ENCODE data around the gene PKMYT1. TPM values are rescaled to one million over a fixed set of nuclear protein-coding genes. Genes with fewer than 3 reads are reported as not detected.

The PKMYT1 gene
- total RNA-seq, 6 experiments from 2014 or later: 0.68 to 6.5 (median 1.7) TPM

GRCh38 chr16:3027983-3028715 lies 47.9 kb upstream of the PKMYT1 start:
- intact Hi-C loops (cut with DNase I): loop anchor here in 1 of 2 donors (2.0 kb wide), 1 partner anchor 25 kb away; no protein-coding TSS in a partner anchor
- WGBS (ENCODE audit: insufficient coverage, low coverage, low lambda C conversion rate, missing lambda C conversion rate): 5% methylated on average over 20 of the region's 58 CpGs
- peaks cover 0 to 19% (median 5%) of the 10 kb centered on the region in 4 donors for H3K4me1 ChIP-seq
- H3K4me3 ChIP-seq: peak overlapping the region in 1 of 3 donors; percentile 29
- DNase-seq: peak; percentile 91 to 92 (median 91)
- peaks cover 0 to 6% (median 0%) of the 10 kb centered on the region in 4 donors for H3K36me3 ChIP-seq
- TF ChIP-seq POLR2A (IDR thresholded peaks at IDR 0.05): peak; percentile 20
- TF ChIP-seq, protein P1, sequence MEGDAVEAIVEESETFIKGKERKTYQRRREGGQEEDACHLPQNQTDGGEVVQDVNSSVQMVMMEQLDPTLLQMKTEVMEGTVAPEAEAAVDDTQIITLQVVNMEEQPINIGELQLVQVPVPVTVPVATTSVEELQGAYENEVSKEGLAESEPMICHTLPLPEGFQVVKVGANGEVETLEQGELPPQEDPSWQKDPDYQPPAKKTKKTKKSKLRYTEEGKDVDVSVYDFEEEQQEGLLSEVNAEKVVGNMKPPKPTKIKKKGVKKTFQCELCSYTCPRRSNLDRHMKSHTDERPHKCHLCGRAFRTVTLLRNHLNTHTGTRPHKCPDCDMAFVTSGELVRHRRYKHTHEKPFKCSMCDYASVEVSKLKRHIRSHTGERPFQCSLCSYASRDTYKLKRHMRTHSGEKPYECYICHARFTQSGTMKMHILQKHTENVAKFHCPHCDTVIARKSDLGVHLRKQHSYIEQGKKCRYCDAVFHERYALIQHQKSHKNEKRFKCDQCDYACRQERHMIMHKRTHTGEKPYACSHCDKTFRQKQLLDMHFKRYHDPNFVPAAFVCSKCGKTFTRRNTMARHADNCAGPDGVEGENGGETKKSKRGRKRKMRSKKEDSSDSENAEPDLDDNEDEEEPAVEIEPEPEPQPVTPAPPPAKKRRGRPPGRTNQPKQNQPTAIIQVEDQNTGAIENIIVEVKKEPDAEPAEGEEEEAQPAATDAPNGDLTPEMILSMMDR (IDR thresholded peaks at IDR 0.05): peak; percentile 73 to 86 (median 84)
- H3K27ac ChIP-seq: no peak overlapping the region
- no peaks in the 10 kb centered on the region for H3K27me3 ChIP-seq
- H3K9me3 ChIP-seq: no peaks in the 10 kb centered on the region
- ATAC-seq: peak; percentile 63 to 82 (median 78)

DNA sequence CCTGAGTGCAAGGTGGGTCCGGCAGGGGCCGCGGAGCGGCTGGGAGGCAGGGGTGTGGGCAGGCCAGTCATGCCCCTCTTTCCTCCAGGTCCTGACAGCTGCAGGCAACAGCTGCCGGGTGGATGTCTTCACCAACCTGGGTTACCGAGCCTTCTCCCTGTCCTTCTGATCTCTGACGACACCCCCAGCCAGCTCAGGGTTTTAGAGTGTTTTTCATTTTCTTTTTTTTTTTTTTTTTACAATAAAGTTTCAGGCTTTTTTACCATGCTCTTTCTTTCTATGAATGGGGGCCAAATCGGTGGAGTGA lies 47.2 kb upstream of the PKMYT1 start:
- ATAC-seq (no peak), DNase-seq (no peak)
- no peak overlapping the region for H3K4me3 ChIP-seq
- no peak overlapping the region for H3K27ac ChIP-seq
- H3K36me3 ChIP-seq: peaks cover 0 to 6% (median 0%) of the 10 kb centered on the region in 4 donors
- H3K9me3 ChIP-seq: no peaks in the 10 kb centered on the region
- TF ChIP-seq, protein P1 (IDR thresholded peaks at IDR 0.05): no peak
- no peak for TF ChIP-seq POLR2A (IDR thresholded peaks at IDR 0.05)
- no peaks in the 10 kb centered on the region for H3K27me3 ChIP-seq
- intact Hi-C loops (cut with DNase I): no loop called here
- H3K4me1 ChIP-seq: peaks cover 0 to 24% (median 6%) of the 10 kb centered on the region in 4 donors
- WGBS (ENCODE audit: insufficient coverage, low coverage, low lambda C conversion rate, missing lambda C conversion rate): 98% methylated on average over 4 of the region's 8 CpGs

GRCh38 chr16:3026609-3027488 lies 46.6 kb upstream of the PKMYT1 start:
- no peak overlapping the region for H3K4me3 ChIP-seq
- no peak for TF ChIP-seq POLR2A (IDR thresholded peaks at IDR 0.05)
- TF ChIP-seq, protein P1 (IDR thresholded peaks at IDR 0.05): no peak
- no peak overlapping the region for H3K27ac ChIP-seq
- H3K4me1 ChIP-seq: peaks cover 0 to 24% (median 8%) of the 10 kb centered on the region in 4 donors
- H3K9me3 ChIP-seq: no peaks in the 10 kb centered on the region
- 90% methylated on average over 6 of the region's 24 CpGs for WGBS (ENCODE audit: insufficient coverage, low coverage, low lambda C conversion rate, missing lambda C conversion rate)
- intact Hi-C loops (cut with DNase I): no loop called here
- peaks cover 0 to 6% (median 0%) of the 10 kb centered on the region in 4 donors for H3K36me3 ChIP-seq
- ATAC-seq: no peak
- H3K27me3 ChIP-seq: no peaks in the 10 kb centered on the region
- DNase-seq: no peak

- no peak for DNase-seq
- 89% methylated on average over 6 of the region's 8 CpGs for WGBS (ENCODE audit: insufficient coverage, low coverage, low lambda C conversion rate, missing lambda C conversion rate)
Observed at GRCh38 chr16:3026003-3026378, 45.7 kb upstream of the PKMYT1 start.

More at GRCh38 chr16:3026003-3026378, 45.7 kb upstream of the PKMYT1 start:
- ATAC-seq: no peak
- peaks cover 0 to 6% (median 0%) of the 10 kb centered on the region in 4 donors for H3K36me3 ChIP-seq
- H3K27ac ChIP-seq: no peak overlapping the region
- H3K4me3 ChIP-seq: no peak overlapping the region
- no peaks in the 10 kb centered on the region for H3K9me3 ChIP-seq
- no peaks in the 10 kb centered on the region for H3K27me3 ChIP-seq
- TF ChIP-seq POLR2A (IDR thresholded peaks at IDR 0.05): no peak
- TF ChIP-seq, protein P1 (IDR thresholded peaks at IDR 0.05): no peak
- H3K4me1 ChIP-seq: peaks cover 0 to 24% (median 12%) of the 10 kb centered on the region in 4 donors
- intact Hi-C loops (cut with DNase I): no loop called here

Data from right lobe of liver (tissue), 6 donors.